DOHH2 (cell line): ENCODE results near the gene FAM78A.

ENCODE experiments used
- CTCF ChIP-seq: fragments of 200-600 bp; sonication (generic); IDR thresholded peaks from one replicate; pipeline ENCODE4 v1.5.1; 2014; ENCODE audit warnings: antibody characterized with exemption, mild to moderate bottlenecking, low read depth, low read length; ENCODE audit not compliant: poor library complexity, severe bottlenecking
- EZH2phosphoT487 ChIP-seq: fragments of 200-600 bp; sonication (generic); IDR thresholded peaks from 2 replicates; pipeline ENCODE4 v1.6.1; 2017; ENCODE audit warnings: borderline replicate concordance, mild to moderate bottlenecking, antibody characterized with exemption, low read length, moderate library complexity, mixed read lengths

- TF ChIP-seq CTCF (no peak), EZH2phosphoT487 (no peak)
These were observed 30.2 kb upstream of the FAM78A start for GRCh38 chr9:131306397-131307004.
